T follicular helper cell (primary cell): ENCODE measurements around the gene PMPCA.

Source experiments
- DNase-seq: peaks from one replicate; pipeline ENCODE4 v3.0.0-alpha.2; 2020; ENCODE audit warnings: low read depth

PMPCA gene

DNA sequence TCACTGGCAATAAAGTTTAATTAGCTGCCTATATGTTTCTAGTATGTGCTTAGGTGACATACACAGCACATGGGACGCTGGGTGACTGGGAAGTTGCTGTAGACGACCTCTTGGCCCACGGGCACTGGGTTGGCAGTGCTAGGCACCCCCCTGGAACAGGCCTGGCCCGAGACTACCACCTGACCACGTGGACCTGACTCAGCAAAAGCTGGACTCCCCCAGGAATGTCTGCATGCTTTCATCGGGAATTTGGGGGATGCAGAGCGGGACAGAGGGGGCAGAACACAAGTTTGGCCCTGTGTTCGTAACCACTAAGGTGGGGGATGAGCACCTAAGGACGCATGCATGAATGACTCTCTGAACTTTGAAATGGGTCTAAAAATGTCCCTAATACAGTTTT lies 45.8 kb downstream of the PMPCA start:
- no peak for DNase-seq

GRCh38 chr9:136457326-136457725 lies 46.9 kb downstream of the PMPCA start:
- DNase-seq: no peak

DNA sequence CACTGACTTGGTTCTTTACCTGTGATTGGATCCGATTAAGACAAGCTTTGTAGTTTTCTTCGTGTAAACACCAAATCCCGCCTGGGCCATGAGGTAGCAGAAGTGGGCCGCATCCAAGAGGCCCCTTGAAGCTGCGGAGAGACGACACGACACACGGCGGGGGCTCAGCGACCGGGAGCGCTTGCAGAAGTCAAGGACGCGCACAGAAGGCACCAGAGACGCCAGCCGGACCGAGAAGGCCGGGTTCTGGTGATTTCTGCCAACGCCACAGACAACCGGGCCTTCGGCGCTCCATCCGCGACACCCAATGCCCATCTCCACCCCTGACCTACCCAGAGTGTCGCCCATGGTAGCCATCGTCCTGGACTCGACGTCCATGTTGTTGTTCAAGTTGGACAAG lies 49.0 kb downstream of the PMPCA start:
- DNase-seq: no peak

GRCh38 chr9:136460772-136461325 lies 50.4 kb downstream of the PMPCA start:
- no peak for DNase-seq

- DNase-seq: no peak
Measured at GRCh38 chr9:136462664-136463063, 52.2 kb downstream of the PMPCA start.

DNA sequence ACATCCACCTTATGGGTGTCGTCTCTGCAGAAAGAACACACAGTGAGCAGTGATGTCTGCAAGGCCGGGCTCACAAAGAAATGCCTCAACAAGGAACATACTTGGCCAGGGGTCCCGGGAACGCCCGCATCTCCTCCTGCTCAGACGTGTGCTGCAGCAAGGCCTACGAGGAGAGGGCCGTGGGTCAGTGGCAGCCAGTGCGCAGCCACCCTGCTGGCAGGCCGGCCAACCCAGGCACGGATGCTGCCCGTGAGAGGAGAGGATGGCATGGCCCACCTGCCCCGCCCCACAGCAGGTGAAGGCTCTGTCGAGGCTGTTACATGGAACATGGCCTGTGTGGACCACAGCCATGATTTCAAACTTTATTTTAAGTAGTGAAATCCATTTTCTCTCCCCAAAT lies 53.1 kb downstream of the PMPCA start:
- DNase-seq: no peak

GRCh38 chr9:136464241-136464640 lies 53.8 kb downstream of the PMPCA start:
- DNase-seq: no peak

GRCh38 chr9:136465500-136466154 lies 55.2 kb downstream of the PMPCA start:
- no peak for DNase-seq

GRCh38 chr9:136466155-136466541 lies 55.7 kb downstream of the PMPCA start:
- DNase-seq: no peak

DNA sequence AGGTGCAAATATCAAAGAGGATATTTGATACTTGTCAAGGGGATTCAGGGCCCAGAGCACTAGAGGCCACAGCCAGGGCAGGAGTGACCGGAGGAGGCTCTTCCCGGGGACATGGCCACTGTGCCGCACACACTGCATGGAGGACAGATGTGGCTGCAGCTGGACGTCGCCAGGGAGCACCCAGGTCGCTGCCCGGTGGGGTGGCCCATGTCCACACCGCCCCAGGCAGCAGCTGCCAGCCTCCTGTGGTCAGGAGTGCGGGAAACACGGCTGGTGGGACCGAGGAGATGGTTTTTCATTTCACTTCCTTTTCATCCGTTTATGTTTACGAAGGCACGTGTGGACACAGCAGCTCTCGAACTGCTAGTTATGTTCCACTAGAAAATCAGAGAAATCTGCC lies 57.3 kb downstream of the PMPCA start:
- DNase-seq: no peak

GRCh38 chr9:136470356-136470755 lies 59.9 kb downstream of the PMPCA start:
- DNase-seq: no peak

GRCh38 chr9:136470792-136471469 lies 60.5 kb downstream of the PMPCA start:
- no peak for DNase-seq

GRCh38 chr9:136471802-136472487 lies 61.5 kb downstream of the PMPCA start:
- DNase-seq: no peak

DNA sequence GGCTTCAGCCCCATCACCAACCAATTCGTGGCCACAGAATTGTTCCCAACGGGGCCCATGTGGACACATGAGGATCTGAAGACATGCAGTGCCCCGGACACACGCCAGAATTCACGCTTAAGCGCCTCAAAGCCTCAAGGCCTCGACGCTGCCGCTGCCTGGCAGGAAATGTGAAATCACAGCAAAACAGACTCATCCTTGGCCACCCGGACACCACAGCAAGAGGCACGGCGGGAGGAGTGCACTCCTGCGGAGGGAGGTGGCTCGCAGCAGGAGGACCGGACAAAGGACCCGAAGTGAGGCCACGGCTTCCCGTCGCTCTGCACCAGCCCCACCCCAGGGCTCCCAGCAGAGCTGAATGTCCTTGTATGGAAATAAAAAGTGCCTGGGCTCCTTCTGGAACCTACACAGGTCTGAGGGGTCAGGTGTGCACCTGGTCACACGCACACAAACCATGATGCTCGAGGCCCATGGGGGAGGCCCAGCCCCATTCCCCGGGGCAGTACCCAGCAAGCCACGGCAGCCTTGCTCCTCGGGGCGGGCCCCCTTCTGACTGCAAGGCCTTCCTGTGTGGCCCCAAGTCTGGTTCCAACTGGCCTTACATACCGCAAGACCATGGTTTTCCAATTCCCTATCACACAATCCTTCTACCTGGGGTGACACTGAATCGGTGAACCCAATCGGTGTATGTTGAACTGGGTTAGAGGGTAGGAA lies 62.3 kb downstream of the PMPCA start:
- no peak for DNase-seq

DNA sequence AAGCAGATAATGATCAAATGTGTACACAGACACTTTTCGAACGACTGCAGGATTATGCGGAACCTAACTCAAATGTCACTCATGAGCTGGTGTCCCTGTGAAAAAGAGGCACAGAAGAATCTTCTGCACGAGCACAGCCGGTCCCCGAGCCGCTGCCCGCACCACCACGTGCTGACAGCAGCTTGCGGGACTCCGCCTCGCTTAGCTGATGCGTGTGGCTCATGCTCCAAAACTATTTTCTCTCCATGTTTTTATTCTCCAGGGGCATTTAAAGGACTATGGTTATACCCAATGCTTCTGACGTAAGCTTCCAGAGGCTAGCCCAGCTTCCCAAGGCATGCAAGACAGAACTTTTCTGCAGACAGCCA lies 62.9 kb downstream of the PMPCA start:
- no peak for DNase-seq
